HL-60 (cell line): Measurements from ENCODE around the gene TENM4.

Experiments used
- GABPA ChIP-seq: IDR thresholded peaks from 2 replicates; pipeline ENCODE4 v1.6.1; 2012; ENCODE audit warnings: low read depth
- POLR2AphosphoS5 ChIP-seq: IDR thresholded peaks from 2 replicates; pipeline ENCODE4 v1.6.1; 2012; ENCODE audit warnings: low read depth
- TF ChIP-seq, protein P1 (sequence below): IDR thresholded peaks from one replicate; pipeline ENCODE4 v1.5.1; 2011; ENCODE audit warnings: low read length, control low read depth, inconsistent platforms; ENCODE audit not compliant: insufficient read depth

- no peak for TF ChIP-seq POLR2AphosphoS5
- TF ChIP-seq, protein P1, sequence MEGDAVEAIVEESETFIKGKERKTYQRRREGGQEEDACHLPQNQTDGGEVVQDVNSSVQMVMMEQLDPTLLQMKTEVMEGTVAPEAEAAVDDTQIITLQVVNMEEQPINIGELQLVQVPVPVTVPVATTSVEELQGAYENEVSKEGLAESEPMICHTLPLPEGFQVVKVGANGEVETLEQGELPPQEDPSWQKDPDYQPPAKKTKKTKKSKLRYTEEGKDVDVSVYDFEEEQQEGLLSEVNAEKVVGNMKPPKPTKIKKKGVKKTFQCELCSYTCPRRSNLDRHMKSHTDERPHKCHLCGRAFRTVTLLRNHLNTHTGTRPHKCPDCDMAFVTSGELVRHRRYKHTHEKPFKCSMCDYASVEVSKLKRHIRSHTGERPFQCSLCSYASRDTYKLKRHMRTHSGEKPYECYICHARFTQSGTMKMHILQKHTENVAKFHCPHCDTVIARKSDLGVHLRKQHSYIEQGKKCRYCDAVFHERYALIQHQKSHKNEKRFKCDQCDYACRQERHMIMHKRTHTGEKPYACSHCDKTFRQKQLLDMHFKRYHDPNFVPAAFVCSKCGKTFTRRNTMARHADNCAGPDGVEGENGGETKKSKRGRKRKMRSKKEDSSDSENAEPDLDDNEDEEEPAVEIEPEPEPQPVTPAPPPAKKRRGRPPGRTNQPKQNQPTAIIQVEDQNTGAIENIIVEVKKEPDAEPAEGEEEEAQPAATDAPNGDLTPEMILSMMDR = no peak
- TF ChIP-seq GABPA = no peak
Measured at GRCh38 chr11:78926633-78927338, 514.0 kb downstream of the TENM4 start.
